ENCODE results near the gene OGDHL. TPM values are rescaled to one million over a fixed set of nuclear protein-coding genes. Genes with fewer than 3 reads are reported as not detected.

The OGDHL gene
- total and polyA plus RNA-seq, 2 experiments from 2014 or later: not detected

- H3K9me2 ChIP-seq (ENCODE audit: insufficient read depth): no peaks in the 10 kb centered on the region
- WGBS, 2 experiments (ENCODE audit: low coverage in 1 of 2, low lambda C conversion rate in 2 of 2, missing lambda C conversion rate in 2 of 2): 64 to 67% methylated on average over 19 of the region's 19 CpGs
- H3K36me3 ChIP-seq (ENCODE audit: low read depth): no peaks in the 10 kb centered on the region
- H4K20me1 ChIP-seq (ENCODE audit: insufficient read depth): no peaks in the 10 kb centered on the region
- no peak for TF ChIP-seq EZH2 (IDR thresholded peaks at IDR 0.05; ENCODE audit: insufficient read depth, poor library complexity, severe bottlenecking)
- TF ChIP-seq EZH2phosphoT487 (IDR thresholded peaks at IDR 0.05; ENCODE audit: insufficient read depth, low read depth): no peak
- no peaks in the 10 kb centered on the region for H3K9me3 ChIP-seq (ENCODE audit: low read depth)
- DNase-seq: no peak
- H3K79me2 ChIP-seq (ENCODE audit: insufficient read depth): no peaks in the 10 kb centered on the region
- H3K27ac ChIP-seq: no peak overlapping the region
- H3K4me2 ChIP-seq (ENCODE audit: unreplicated experiment): no peak overlapping the region
- H3K27me3 ChIP-seq (replicated peaks; ENCODE audit: insufficient read depth): no peaks in the 10 kb centered on the region
- no peak overlapping the region for H3K9ac ChIP-seq
- no peak overlapping the region for H3K4me3 ChIP-seq
- no peaks in the 10 kb centered on the region for H3F3A ChIP-seq (ENCODE audit: insufficient read depth)
- no peak overlapping the region for H2AFZ ChIP-seq
- H3K4me1 ChIP-seq (ENCODE audit: insufficient read depth): no peaks in the 10 kb centered on the region
- in situ Hi-C loops (cut with MboI): no loop called here
These were observed 24.5 kb downstream of the OGDHL start for GRCh38 chr10:49737474-49738201.

- H3K4me2 ChIP-seq (ENCODE audit: unreplicated experiment): no peak overlapping the region
- no peaks in the 10 kb centered on the region for H3K4me1 ChIP-seq (ENCODE audit: insufficient read depth)
- H4K20me1 ChIP-seq (ENCODE audit: insufficient read depth): no peaks in the 10 kb centered on the region
- H3K27ac ChIP-seq: no peak overlapping the region
- H3K9ac ChIP-seq: no peak overlapping the region
- no peak for DNase-seq
- no peaks in the 10 kb centered on the region for H3K36me3 ChIP-seq (ENCODE audit: low read depth)
- H3K4me3 ChIP-seq: no peak overlapping the region
- H2AFZ ChIP-seq: no peak overlapping the region
- H3K9me3 ChIP-seq (ENCODE audit: low read depth): no peaks in the 10 kb centered on the region
- in situ Hi-C loops (cut with MboI): no loop called here
- H3F3A ChIP-seq (ENCODE audit: insufficient read depth): no peaks in the 10 kb centered on the region
- 57 to 61% methylated on average over 5 of the region's 5 CpGs for WGBS, 2 experiments (ENCODE audit: low coverage in 1 of 2, low lambda C conversion rate in 2 of 2, missing lambda C conversion rate in 2 of 2)
- TF ChIP-seq EZH2phosphoT487 (IDR thresholded peaks at IDR 0.05; ENCODE audit: insufficient read depth, low read depth): no peak
- no peak for TF ChIP-seq EZH2 (IDR thresholded peaks at IDR 0.05; ENCODE audit: insufficient read depth, poor library complexity, severe bottlenecking)
- no peaks in the 10 kb centered on the region for H3K9me2 ChIP-seq (ENCODE audit: insufficient read depth)
- no peaks in the 10 kb centered on the region for H3K79me2 ChIP-seq (ENCODE audit: insufficient read depth)
- no peaks in the 10 kb centered on the region for H3K27me3 ChIP-seq (replicated peaks; ENCODE audit: insufficient read depth)
These were observed 25.5 kb downstream of the OGDHL start for GRCh38 chr10:49736564-49737113.

GRCh38 chr10:49735848-49736563 lies 26.1 kb downstream of the OGDHL start:
- H4K20me1 ChIP-seq (ENCODE audit: insufficient read depth): no peaks in the 10 kb centered on the region
- TF ChIP-seq EZH2phosphoT487 (IDR thresholded peaks at IDR 0.05; ENCODE audit: insufficient read depth, low read depth): no peak
- in situ Hi-C loops (cut with MboI): no loop called here
- WGBS, 2 experiments (ENCODE audit: low coverage in 1 of 2, low lambda C conversion rate in 2 of 2, missing lambda C conversion rate in 2 of 2): 65% methylated on average over 22 to 23 of the region's 23 CpGs
- no peaks in the 10 kb centered on the region for H3K9me3 ChIP-seq (ENCODE audit: low read depth)
- no peak overlapping the region for H3K4me2 ChIP-seq (ENCODE audit: unreplicated experiment)
- DNase-seq: no peak
- no peak overlapping the region for H3K27ac ChIP-seq
- H3K9ac ChIP-seq: no peak overlapping the region
- H3K27me3 ChIP-seq (replicated peaks; ENCODE audit: insufficient read depth): no peaks in the 10 kb centered on the region
- H3K79me2 ChIP-seq (ENCODE audit: insufficient read depth): no peaks in the 10 kb centered on the region
- H3K4me1 ChIP-seq (ENCODE audit: insufficient read depth): no peaks in the 10 kb centered on the region
- no peaks in the 10 kb centered on the region for H3F3A ChIP-seq (ENCODE audit: insufficient read depth)
- H3K36me3 ChIP-seq (ENCODE audit: low read depth): no peaks in the 10 kb centered on the region
- H3K4me3 ChIP-seq: no peak overlapping the region
- H3K9me2 ChIP-seq (ENCODE audit: insufficient read depth): no peaks in the 10 kb centered on the region
- no peak overlapping the region for H2AFZ ChIP-seq

GRCh38 chr10:49735161-49735560 lies 27.0 kb downstream of the OGDHL start:
- no peak for DNase-seq
- Histone ChIP-seq H4K20me1 (ENCODE audit: insufficient read depth) (no peaks in the 10 kb centered on the region), H3K79me2 (ENCODE audit: insufficient read depth) (no peaks in the 10 kb centered on the region), H3K4me3 (no peak overlapping the region), H3K9me3 (ENCODE audit: low read depth) (no peaks in the 10 kb centered on the region), H3K4me2 (ENCODE audit: unreplicated experiment) (no peak overlapping the region), H3K36me3 (ENCODE audit: low read depth) (no peaks in the 10 kb centered on the region), H3F3A (ENCODE audit: insufficient read depth) (no peaks in the 10 kb centered on the region), H3K27ac (no peak overlapping the region), H3K27me3 (replicated peaks; ENCODE audit: insufficient read depth) (no peaks in the 10 kb centered on the region), H3K4me1 (ENCODE audit: insufficient read depth) (no peaks in the 10 kb centered on the region), H3K9me2 (ENCODE audit: insufficient read depth) (no peaks in the 10 kb centered on the region), H3K9ac (no peak overlapping the region), H2AFZ (no peak overlapping the region)
- WGBS, 2 experiments (ENCODE audit: low coverage in 1 of 2, low lambda C conversion rate in 2 of 2, missing lambda C conversion rate in 2 of 2): 19 to 23% methylated on average over 11 of the region's 11 CpGs
- in situ Hi-C loops (cut with MboI): no loop called here
- TF ChIP-seq EZH2phosphoT487 (IDR thresholded peaks at IDR 0.05; ENCODE audit: insufficient read depth, low read depth) (no peak), EZH2 (IDR thresholded peaks at IDR 0.05; ENCODE audit: insufficient read depth, poor library complexity, severe bottlenecking) (no peak)
